SK-N-SH (cell line): ENCODE measurements around the gene PBXIP1. TPM values are rescaled to one million over a fixed set of nuclear protein-coding genes. Genes with fewer than 3 reads are reported as not detected.

Source experiments
- CTCF ChIA-PET: fragments of 300-600, 350-600 bp; formaldehyde crosslinking; extraction: SDS; loops from one replicate; lab custom pipeline; 2021; lab: Yijun Ruan, JAX
- POLR2A ChIA-PET: fragments of 350-600 bp; sonication (Branson Sonifier 250); formaldehyde crosslinking; extraction: SDS; loops from one replicate; lab custom pipeline; 2020; ENCODE audit warnings: antibody characterized with exemption, inconsistent platforms; lab: Yijun Ruan, JAX
- DNase-seq: peaks from one replicate; pipeline ENCODE4 v3.0.0; 2012
- H2AFZ ChIP-seq: fragments of 200-600 bp; sonication (generic); 2 replicates; pipeline ENCODE4 v1.8.1; 2016; ENCODE audit warnings: antibody characterized with exemption, mild to moderate bottlenecking, low read depth
- H3F3A ChIP-seq: fragments of 200-600 bp; sonication (generic); replicated peaks from 2 replicates; pipeline ENCODE3; 2016; ENCODE audit warnings: antibody characterized with exemption, mild to moderate bottlenecking; ENCODE audit not compliant: insufficient read depth
- H3K27ac ChIP-seq, 2 experiments: fragments of 200-500 bp in 1 of 2; fragments of 200-600 bp in 1 of 2; sonication (Bioruptor generic) in 1 of 2; sonication (generic), shearing (Covaris generic) in 1 of 2; 2 replicates each; pipeline versions ENCODE4 v1.5.1 to v1.6.1; 2014 to 2016; ENCODE audit warnings: low read depth in 2 of 2, inconsistent platforms in 1 of 2, low read length in 1 of 2, mild to moderate bottlenecking in 1 of 2, mixed read lengths in 1 of 2
- H3K27me3 ChIP-seq: fragments of 200-600 bp; sonication (generic), shearing (Covaris generic); 2 replicates; pipeline ENCODE4 v1.6.1; 2016; ENCODE audit warnings: mixed run types; ENCODE audit not compliant: insufficient read depth
- H3K36me3 ChIP-seq, 2 experiments: fragments of 200-500 bp in 1 of 2; fragments of 200-600 bp in 1 of 2; sonication (Bioruptor generic) in 1 of 2; sonication (generic) in 1 of 2; replicated peaks in 1 of 2; 2 replicates each; pipeline versions ENCODE3 to v1.5.1; 2014 to 2016; ENCODE audit warnings: low read length in 1 of 2, mild to moderate bottlenecking in 1 of 2; ENCODE audit not compliant: insufficient read depth in 2 of 2, control insufficient read depth in 1 of 2
- H3K4me1 ChIP-seq, 2 experiments: fragments of 200-500 bp in 1 of 2; fragments of 200-600 bp in 1 of 2; sonication (Bioruptor generic) in 1 of 2; sonication (generic), shearing (Covaris generic) in 1 of 2; 2 replicates each; pipeline versions ENCODE4 v1.5.1 to v1.6.1; 2014 to 2016; ENCODE audit warnings: low read depth in 1 of 2, low read length in 1 of 2, mixed run types in 1 of 2; ENCODE audit not compliant: insufficient read depth in 2 of 2, control insufficient read depth in 1 of 2
- H3K4me2 ChIP-seq: fragments of 200-600 bp; sonication (generic), shearing (Covaris generic); 2 replicates; pipeline ENCODE4 v1.6.1; 2017; ENCODE audit warnings: mixed run types
- H3K4me3 ChIP-seq, 2 experiments: fragments of 200-500 bp in 1 of 2; fragments of 200-600 bp in 1 of 2; sonication (Bioruptor generic) in 1 of 2; sonication (generic), shearing (Covaris generic) in 1 of 2; 2 replicates each; pipeline versions ENCODE4 v1.5.1 to v1.8.1; 2014 to 2016; ENCODE audit warnings: low read depth in 2 of 2, inconsistent platforms in 1 of 2, low read length in 1 of 2, mild to moderate bottlenecking in 1 of 2, mixed read lengths in 1 of 2, moderate library complexity in 1 of 2
- H3K79me2 ChIP-seq: fragments of 200-600 bp; sonication (generic); 2 replicates; pipeline ENCODE4 v1.8.1; 2017; ENCODE audit warnings: mild to moderate bottlenecking; ENCODE audit not compliant: insufficient read depth
- H3K9ac ChIP-seq: fragments of 200-600 bp; sonication (generic); 2 replicates; pipeline ENCODE4 v1.6.1; 2017; ENCODE audit warnings: mixed run types
- H3K9me2 ChIP-seq: fragments of 200-600 bp; sonication (generic); 2 replicates; pipeline ENCODE4 v1.6.1; 2017; ENCODE audit warnings: mixed run types
- H3K9me3 ChIP-seq: fragments of 200-600 bp; sonication (generic); 2 replicates; pipeline ENCODE4 v1.6.1; 2017; ENCODE audit warnings: mixed run types, mild to moderate bottlenecking, moderate library complexity
- H4K20me1 ChIP-seq: fragments of 200-600 bp; sonication (generic); 2 replicates; pipeline ENCODE4 v1.6.1; 2017; ENCODE audit warnings: mild to moderate bottlenecking, mixed run types; ENCODE audit not compliant: insufficient read depth
- FOSL2 ChIP-seq: IDR thresholded peaks from 2 replicates; pipeline ENCODE4 v1.4.0; 2012; ENCODE audit warnings: low read depth, mild to moderate bottlenecking, moderate library complexity, borderline replicate concordance
- FOXM1 ChIP-seq: IDR thresholded peaks from 2 replicates; pipeline ENCODE4 v1.4.0; 2012; ENCODE audit warnings: low read depth, mild to moderate bottlenecking
- GATA2 ChIP-seq: sonication (generic); formaldehyde crosslinking; IDR thresholded peaks from 2 replicates; pipeline ENCODE4 v1.5.0; 2020; ENCODE audit warnings: mild to moderate bottlenecking, missing genetic modification reagents
- MEF2A ChIP-seq: IDR thresholded peaks from 2 replicates; pipeline ENCODE4 v1.4.0; 2012; ENCODE audit warnings: low read depth, borderline replicate concordance
- NFIC ChIP-seq: IDR thresholded peaks from 2 replicates; pipeline ENCODE4 v1.4.0; 2012; ENCODE audit warnings: borderline replicate concordance
- NRF1 ChIP-seq: IDR thresholded peaks from 2 replicates; pipeline ENCODE4 v1.6.1; 2012; ENCODE audit warnings: low read depth, mild to moderate bottlenecking, low read length
- POLR2AphosphoS5 ChIP-seq: IDR thresholded peaks from 2 replicates; pipeline ENCODE4 v1.6.1; 2012; ENCODE audit warnings: low read depth, low read length
- SMC3 ChIP-seq: IDR thresholded peaks from 2 replicates; pipeline ENCODE4 v1.6.1; 2012; ENCODE audit warnings: low read depth, low read length, improper control_type of control experiment
- YY1 ChIP-seq: IDR thresholded peaks from 2 replicates; pipeline ENCODE4 v1.4.0; 2012; ENCODE audit warnings: low read depth, mild to moderate bottlenecking
- WGBS: methylation state at CpG from one replicate; pipeline ENCODE4 v1.1.6; 2017; ENCODE audit warnings: low lambda C conversion rate; 5-methylcytosine and 5-hydroxymethylcytosine counted together
- polyA plus RNA-seq, 3 experiments: library from polyadenylated mRNA; depleted of rRNA; stranded (reverse); fragments of >200 nt; gene quantifications; 2 replicates each; pipeline ENCODE4 v1.2.3, GENCODE V29; 2012
- TF ChIP-seq, protein P1 (sequence below): IDR thresholded peaks from 2 replicates; pipeline ENCODE4 v1.6.1; 2012; ENCODE audit warnings: mild to moderate bottlenecking, low read depth, low read length, moderate library complexity
- TF ChIP-seq, protein P2 (sequence below): fragments of 150-350 bp; IDR thresholded peaks from 2 replicates; pipeline ENCODE4 v1.6.1; 2017; ENCODE audit warnings: antibody characterized with exemption, low read length, low read depth, borderline replicate concordance

Gene PBXIP1
- polyA plus RNA-seq, 1 of the 3 experiments (the other 2 are of a cell fraction), result 55.9 TPM

DNA sequence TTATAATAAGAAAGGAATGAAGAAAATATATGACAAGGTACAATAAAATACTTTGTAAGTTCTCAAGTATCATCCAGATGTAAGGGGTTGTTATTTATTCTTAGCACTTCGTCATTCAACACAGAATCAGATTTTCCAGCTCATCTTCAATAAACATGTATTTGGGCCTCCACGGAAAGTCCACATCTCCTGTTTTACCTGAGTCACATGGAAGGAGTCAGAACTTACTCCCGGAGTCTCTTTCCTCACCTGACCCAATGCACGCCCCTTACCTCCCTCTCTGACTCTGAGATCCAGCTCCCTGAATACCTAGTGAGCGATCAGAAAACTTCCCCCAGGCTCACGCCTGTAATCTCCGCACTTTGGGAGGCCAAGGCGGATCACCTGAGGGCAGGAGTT lies 17.9 kb downstream of the PBXIP1 start:
- peak overlapping the region; percentile 94 for H3K4me2 ChIP-seq
- TF ChIP-seq FOSL2 (no peak), SMC3 (no peak), NFIC (no peak), GATA2 (no peak), POLR2AphosphoS5 (no peak), NRF1 (no peak), YY1 (no peak), FOXM1 (no peak), MEF2A (no peak)
- TF ChIP-seq, protein P1, sequence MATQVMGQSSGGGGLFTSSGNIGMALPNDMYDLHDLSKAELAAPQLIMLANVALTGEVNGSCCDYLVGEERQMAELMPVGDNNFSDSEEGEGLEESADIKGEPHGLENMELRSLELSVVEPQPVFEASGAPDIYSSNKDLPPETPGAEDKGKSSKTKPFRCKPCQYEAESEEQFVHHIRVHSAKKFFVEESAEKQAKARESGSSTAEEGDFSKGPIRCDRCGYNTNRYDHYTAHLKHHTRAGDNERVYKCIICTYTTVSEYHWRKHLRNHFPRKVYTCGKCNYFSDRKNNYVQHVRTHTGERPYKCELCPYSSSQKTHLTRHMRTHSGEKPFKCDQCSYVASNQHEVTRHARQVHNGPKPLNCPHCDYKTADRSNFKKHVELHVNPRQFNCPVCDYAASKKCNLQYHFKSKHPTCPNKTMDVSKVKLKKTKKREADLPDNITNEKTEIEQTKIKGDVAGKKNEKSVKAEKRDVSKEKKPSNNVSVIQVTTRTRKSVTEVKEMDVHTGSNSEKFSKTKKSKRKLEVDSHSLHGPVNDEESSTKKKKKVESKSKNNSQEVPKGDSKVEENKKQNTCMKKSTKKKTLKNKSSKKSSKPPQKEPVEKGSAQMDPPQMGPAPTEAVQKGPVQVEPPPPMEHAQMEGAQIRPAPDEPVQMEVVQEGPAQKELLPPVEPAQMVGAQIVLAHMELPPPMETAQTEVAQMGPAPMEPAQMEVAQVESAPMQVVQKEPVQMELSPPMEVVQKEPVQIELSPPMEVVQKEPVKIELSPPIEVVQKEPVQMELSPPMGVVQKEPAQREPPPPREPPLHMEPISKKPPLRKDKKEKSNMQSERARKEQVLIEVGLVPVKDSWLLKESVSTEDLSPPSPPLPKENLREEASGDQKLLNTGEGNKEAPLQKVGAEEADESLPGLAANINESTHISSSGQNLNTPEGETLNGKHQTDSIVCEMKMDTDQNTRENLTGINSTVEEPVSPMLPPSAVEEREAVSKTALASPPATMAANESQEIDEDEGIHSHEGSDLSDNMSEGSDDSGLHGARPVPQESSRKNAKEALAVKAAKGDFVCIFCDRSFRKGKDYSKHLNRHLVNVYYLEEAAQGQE, result no peak
- TF ChIP-seq, protein P2, sequence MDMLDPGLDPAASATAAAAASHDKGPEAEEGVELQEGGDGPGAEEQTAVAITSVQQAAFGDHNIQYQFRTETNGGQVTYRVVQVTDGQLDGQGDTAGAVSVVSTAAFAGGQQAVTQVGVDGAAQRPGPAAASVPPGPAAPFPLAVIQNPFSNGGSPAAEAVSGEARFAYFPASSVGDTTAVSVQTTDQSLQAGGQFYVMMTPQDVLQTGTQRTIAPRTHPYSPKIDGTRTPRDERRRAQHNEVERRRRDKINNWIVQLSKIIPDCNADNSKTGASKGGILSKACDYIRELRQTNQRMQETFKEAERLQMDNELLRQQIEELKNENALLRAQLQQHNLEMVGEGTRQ, result no peak
- peak overlapping the region; percentile 94 to 95 for H3K27ac ChIP-seq
- H3K36me3 ChIP-seq, result no peaks in the 10 kb centered on the region
- peak overlapping the region; percentile 94 for H2AFZ ChIP-seq
- POLR2A ChIA-PET, result interaction anchor here (0.5 to 2.1 kb wide), 2 partner anchors 23 to 69 kb away, joined by 3 to 5 read pairs; partner anchors contain the start of gene PYGO2
- peak overlapping the region; percentile 63 to 77; a peak in 3 of 4 replicates for H3K4me3 ChIP-seq
- CTCF ChIA-PET, result interaction anchor here (0.7 to 6.6 kb wide), 5 partner anchors 24 to 459 kb away, joined by 3 to 34 read pairs (median 4); partner anchors contain the start of gene PYGO2
- H3K9ac ChIP-seq, result peak overlapping the region; percentile 90
- H3F3A ChIP-seq, result peaks cover 12% of the 10 kb centered on the region
- peaks cover 12% of the 10 kb centered on the region; the same call in 1 of the 2 replicates for H3K79me2 ChIP-seq
- WGBS, result 96% methylated on average over 8 of the region's 8 CpGs
- H4K20me1 ChIP-seq, result no peaks in the 10 kb centered on the region
- DNase-seq, result no peak
- H3K4me1 ChIP-seq, result peaks cover 20 to 35% of the 10 kb centered on the region in 2 experiments; a peak in 3 of 4 replicates
- H3K27me3 ChIP-seq, result no peaks in the 10 kb centered on the region
- H3K9me3 ChIP-seq, result no peaks in the 10 kb centered on the region
- H3K9me2 ChIP-seq, result no peaks in the 10 kb centered on the region
